Renal cortex interstitium (tissue), 11 donors: ENCODE measurements around the gene NBAS. TPM values are rescaled to one million over a fixed set of nuclear protein-coding genes. Genes with fewer than 3 reads are reported as not detected.
"Not testable (repeated sequence)": the region's sequence is repeated elsewhere in the genome, so short reads cannot be mapped to it uniquely, and the experiment has no call there.

ENCODE experiments used
- DNase-seq, 11 donors: peaks; one replicate each; pipeline ENCODE4 v3.0.0-alpha.2; 2013; ENCODE audit warnings: low read depth in 9 of 11, low spot score in 4 of 11; ENCODE audit errors: extremely low read depth in 1 of 11
- polyA plus RNA-seq, 3 donors: library from polyadenylated mRNA; unstranded; fragments of 120-200 nt; gene quantifications; one replicate each; pipeline ENCODE4 v1.2.1, GENCODE V29; 2013; ENCODE audit not compliant: insufficient read length in 3 of 3

The NBAS gene
- polyA plus RNA-seq, 3 donors = 59.1 to 68.4 (median 68.3) TPM

DNA sequence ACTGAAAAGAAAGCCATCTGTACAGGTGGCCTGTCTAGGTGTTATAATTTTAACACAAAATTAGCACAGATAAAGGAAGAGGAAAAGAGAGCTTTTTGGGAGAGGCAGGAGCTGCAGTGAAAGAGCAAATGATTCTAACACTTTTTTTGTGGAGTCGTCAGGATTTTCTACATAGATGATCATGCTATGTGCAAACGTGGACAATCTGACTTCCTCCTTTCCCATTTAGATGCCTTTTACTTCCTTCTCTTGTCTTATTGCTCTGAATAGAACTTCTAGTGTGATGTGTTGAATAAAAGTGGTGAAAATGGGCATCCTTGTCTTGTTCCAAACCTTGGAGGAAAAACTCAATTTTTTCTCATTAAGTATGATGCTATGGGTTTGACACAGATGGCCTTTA lies 334.5 kb downstream of the NBAS start:
- no peak for DNase-seq

DNA sequence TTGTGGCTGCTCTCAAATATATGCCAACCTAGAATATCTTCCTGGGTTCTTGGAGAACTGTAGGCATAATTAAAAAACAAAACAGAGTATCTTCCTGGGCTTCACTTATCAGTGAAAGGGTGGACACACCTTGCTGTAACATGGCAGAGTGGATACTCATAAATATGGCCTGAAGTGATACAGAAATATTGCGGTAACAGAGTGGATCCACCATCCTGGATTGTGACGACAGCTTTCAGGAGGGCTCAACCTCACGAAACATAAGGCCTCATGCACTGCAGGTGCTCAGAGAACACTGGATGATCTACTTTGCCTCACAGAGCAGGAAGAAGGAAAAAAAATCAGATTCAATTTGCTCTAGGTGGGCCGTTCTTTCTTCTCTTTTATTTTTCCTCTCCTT lies 336.0 kb downstream of the NBAS start:
- DNase-seq = no peak

DNA sequence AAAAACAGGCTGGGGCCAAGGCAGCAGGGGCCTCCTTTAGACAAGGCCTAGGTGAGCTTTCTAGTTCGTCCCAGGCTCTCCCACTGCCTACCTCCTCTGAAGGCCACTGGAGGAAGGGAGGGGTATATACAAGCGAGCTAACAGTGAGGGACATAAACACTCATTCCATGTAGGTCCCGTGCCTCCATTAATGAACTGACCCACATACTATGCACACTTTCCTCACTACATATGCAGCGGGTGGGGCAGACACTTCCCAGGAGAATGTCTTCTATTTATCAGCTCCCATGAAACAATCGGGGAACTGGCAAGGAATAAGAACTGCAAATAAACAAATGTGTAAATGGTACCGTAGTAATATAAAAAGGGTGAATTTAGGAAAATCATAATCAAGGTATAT lies 336.5 kb downstream of the NBAS start:
- DNase-seq = no peak

DNA sequence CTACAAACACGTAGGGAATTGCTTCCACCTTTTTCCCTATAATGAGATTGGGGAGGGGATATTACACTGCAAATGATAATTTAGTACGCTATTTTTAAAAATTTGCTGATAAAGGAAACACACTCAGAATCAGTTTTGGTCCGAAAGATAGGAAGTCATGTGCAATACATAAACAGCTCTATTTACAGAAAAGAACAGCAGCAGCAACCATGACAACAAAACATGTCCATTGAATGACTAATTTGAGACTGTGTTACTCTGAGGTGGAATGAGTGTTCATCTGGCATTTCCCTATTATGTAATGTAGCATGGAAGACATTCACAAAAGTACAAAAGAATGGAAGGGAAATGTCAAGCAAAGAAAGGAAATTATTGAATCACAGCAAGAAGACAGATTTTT lies 337.2 kb downstream of the NBAS start:
- DNase-seq = no peak

DNA sequence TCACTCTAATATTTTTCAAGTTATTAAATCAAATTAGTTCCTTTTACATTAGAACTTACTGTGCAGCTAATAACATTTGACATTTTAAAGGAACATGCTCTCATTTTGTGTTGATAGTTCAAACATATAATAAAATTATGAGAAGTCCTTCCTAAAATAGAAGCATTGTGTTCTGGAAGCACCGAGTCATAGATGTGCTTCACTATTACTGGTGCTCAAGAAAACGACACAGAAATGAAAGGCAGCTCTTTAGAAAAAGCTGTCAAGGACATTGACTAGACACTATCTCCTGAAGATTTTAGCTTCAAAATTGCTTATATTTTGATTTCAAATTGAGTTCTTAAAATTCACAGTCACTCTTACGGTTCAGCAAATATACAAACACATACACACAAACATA lies 338.3 kb downstream of the NBAS start:
- no peak for DNase-seq

DNA sequence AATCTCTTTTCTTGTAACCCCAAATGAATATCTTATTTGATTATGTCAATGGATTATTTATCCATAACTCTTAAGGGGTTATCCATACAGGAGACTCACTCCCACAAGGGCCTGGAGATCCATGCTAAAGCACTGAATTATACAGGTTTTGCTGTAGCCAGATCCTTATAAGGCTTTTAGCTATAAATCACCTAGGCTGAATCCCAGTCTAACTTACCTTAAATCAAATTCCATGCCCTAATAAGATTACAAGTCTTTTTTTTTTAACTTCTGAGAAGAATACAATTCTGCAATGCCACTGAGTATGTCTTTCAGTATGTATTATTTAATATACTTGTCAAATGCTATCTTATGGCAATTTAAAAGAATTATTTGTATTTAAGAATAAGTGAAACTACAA lies 340.5 kb downstream of the NBAS start:
- DNase-seq = no peak

DNA sequence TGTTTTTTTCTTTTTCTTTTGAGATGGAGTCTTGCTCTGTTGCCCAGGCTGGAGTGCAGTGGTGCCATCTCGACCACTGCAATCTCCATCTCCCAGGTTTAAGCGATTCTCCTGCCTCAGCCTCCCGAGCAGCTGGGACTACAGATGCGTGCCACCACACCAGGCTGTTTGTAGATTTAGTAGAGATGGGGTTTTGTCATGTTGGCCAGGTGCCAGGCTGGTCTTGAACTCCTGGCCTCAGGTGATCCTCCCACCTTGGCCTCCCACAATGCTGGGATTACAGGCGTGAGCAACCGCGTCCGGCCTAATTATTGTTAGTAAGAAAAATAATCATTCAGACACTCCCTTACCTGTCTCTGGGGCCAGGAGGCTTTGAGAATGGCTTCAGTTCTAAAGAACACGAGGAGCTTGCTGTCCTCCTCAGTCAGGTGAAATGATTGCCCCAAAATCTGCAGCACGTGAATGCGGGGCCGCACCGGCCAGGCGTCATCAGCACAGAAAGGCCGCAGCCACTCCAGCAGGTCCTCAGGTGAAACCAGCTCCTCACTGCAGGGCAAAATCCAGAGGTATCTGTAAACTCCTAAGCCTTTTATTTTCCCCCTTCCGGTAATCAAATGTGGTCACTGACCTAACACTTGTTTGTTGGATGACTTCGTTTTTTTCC lies 342.6 kb downstream of the NBAS start:
- no peak for DNase-seq

DNA sequence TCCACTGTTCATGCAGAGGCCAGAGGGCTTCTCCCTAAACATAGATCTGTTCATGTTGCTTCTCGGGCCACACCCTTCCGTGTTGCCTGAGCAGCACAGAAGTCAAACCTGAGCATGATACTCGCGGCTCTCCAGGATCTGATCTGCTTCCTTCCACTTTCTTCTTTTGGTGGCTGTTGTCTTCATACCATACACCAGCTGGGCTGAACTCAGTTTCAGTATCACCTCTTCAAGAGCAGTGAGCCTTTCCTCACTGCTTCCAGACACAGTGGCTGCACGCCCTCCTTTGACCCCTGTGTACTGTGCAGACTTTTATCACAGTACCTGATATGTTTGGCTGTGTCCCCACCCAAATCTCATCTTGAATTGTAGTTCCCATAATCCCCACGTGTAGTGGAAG lies 348.9 kb downstream of the NBAS start:
- no peak for DNase-seq

DNA sequence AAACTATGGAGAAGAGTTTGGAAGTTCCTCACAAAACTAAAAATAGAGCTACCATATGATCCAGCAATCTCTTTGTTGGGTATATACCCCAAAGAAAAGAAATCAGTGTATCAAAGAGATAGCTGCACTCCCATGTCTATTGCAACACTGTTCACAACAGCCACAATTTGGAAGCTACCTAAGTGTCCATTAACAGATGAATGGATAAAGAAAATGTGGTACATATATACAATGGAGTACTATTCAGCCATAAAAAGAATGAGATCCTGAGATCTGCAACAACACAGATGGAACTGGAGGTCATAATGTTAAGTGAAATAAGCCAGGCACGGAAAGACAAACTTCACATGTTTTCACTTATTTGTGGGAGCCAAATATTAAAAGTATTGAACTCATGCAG lies 350.6 kb downstream of the NBAS start:
- DNase-seq = not testable (repeated sequence)

DNA sequence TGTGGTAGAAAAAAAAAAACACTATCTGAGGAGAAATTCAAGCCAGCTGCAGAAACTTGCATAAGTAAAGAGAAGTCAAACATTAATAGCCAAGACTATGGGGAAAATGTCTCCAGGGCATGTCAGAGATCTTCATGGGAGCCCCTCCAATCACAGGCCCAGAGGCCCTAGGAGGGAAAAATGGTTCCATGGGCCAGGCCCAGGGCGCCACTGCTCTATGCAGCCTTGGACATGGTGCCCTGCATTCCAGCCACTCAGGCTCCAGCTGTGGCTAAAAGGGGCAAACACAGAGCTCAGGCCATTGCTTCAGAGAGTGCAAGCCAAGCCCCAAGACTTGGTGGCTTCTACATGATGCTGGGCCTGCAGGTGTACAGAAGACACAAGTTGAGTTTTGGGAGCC lies 354.7 kb downstream of the NBAS start:
- DNase-seq = no peak

DNA sequence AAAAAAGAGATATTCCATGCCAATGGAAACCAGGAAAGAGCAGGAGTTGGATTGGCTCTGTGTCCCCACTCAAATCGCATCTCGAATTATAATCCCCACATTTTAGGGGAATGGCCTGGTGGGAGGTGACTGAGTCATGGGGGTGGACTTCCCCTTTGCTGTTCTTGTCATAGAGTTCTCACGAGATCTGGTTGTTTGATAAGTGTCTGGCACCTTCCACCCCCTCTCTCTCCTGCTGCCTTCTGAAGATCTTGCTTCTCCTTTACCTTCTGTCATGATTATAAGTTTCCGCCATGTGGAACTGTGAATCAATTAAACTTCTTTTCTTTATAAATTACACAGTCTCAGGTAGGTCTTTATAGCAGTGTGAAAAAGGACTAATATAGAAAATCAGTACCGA lies 355.6 kb downstream of the NBAS start:
- no peak for DNase-seq

DNA sequence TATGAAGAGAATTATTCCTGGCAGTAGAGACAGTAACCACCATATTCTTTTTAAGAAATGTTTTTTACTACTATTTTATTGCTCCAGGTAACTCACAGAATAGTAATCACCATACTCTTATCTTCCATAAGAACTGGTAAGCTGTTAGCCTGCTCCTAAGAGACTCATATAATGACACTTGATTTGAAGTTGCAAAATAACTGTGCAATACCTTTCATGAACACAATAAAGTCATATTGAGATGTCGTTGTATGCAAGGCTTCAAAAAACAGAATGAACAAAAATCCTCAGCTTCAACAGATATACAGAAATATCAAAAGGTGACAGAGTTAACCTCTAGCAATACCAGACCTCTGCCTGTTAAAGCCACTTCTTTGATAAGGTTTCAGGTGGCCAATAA lies 360.1 kb downstream of the NBAS start:
- no peak for DNase-seq

DNA sequence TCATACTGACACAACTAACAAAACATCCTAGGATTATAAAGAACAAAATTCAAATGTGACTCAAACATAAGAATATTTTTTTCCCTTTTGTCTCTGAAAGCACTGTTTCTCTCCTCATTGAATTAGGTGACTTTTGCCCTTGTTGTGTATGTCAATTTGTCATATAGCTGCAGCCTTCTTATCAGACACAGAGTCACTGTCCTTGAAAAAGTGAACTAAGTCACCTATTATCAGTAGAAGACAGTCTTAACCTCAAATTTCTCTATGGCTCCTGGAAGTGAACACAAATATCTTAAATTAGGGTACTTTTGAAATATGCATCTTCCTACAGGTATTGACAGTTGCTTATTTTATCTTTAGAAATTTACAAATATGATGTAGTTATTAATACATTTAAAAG lies 360.6 kb downstream of the NBAS start:
- no peak for DNase-seq

DNA sequence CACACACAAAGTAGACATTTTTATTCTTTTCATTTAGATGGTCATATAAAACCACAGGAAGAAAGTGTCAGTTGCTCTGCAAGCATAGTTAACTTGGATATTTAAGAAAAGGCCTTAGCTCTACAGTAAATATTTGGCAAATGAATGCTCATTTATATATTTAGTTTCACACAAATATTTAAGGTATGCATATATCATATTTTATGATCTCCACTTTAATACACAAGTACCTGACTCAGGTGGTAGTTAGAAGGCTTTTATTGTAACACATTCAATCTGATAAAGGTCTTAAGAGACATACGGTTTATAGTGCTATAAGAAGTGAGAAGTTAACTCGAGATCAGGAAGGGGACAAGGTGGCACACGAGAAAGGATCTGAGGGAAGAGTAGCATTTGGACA lies 363.1 kb downstream of the NBAS start:
- DNase-seq = no peak

DNA sequence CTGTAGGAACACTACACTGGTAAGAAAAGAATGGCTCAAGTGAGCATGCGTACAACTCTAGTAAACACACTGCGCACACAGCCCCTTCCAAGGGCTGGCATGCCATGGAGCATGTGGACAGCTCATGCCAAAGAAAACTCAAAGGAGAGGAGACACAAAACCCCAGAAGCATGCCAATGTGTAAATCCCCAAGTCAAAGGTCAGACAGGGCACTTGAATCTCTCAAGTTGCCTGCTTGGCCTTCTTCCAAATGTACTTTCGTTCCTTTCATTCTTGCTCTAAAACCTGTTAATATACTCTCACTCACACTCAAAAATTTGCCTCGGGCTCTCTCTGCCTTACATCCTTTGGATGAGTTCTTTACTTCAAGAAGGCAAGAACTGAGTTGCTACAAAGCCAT lies 365.3 kb downstream of the NBAS start:
- no peak for DNase-seq

DNA sequence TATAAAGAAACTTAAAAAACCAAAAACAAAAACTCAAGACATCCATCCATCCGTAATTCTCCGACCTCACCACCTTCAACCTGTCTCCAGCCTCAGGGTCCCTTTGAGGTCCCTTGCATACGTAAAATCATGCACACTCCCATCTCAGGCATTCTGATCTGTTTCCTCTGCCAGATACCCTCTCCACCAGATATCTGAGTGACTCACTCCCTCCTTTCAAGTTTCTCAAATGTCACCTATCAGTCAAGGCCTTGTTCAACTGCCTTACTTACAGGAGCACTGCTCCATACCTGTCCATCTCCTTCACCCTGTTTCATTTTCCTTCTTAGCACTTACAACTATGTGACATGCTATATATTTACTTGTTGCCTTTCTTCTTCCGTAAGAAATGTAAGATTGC lies 369.3 kb downstream of the NBAS start:
- no peak for DNase-seq

DNA sequence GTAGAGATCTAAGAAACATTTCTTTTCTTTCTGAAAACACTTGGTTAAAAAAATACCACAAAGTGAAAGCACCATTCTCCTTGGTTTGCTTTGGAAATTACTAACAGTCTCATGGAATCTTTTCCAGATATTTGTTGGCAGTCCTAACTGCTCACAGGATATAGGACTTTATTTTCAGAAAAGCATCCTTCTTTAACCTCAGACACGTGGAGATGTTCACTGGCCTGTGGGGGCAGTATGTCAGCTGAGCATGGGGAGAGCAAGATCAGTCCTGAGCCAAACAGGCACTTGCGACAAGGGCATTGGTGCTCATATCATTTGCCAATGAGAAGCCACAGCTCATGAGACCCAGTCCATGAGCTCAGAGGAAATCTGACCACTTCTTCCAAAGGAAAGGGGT lies 371.9 kb downstream of the NBAS start:
- no peak for DNase-seq

DNA sequence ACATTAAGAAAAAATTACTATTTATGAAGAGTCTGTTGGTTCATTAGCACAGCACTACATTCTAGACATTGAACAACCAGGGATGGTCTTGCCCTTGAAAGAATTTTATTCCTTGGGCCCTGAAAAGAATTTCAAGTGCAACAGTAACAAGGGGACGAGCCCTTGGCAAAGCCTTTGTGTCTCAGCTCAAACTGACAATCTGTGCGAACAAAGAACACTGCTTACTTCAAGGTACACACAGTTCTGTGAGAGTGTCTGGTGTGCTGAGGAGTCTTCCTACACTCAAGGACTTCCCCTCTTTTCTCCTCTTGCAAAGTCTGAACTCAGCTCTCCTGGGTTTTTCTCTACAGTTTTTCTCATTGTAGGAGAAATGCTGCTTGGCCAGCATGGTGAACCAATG lies 373.4 kb downstream of the NBAS start:
- no peak for DNase-seq

DNA sequence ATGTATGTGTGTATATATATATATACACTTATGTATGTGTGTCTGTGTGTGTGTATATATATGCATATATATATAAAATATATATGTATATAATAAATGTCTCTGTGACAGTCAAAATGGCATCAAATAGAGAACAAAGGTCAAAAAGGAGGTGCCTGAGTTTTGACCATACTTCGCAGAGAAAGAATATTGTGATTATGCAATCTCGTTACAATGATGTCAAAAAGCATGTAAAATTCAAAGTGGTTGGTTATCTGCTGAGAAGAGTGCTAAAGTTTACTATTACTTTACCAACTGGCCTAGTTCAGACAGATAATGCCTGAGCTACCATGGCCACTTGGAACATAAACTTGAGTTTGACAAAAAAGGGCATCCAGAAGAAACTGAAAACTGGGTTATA lies 375.0 kb downstream of the NBAS start:
- no peak for DNase-seq

DNA sequence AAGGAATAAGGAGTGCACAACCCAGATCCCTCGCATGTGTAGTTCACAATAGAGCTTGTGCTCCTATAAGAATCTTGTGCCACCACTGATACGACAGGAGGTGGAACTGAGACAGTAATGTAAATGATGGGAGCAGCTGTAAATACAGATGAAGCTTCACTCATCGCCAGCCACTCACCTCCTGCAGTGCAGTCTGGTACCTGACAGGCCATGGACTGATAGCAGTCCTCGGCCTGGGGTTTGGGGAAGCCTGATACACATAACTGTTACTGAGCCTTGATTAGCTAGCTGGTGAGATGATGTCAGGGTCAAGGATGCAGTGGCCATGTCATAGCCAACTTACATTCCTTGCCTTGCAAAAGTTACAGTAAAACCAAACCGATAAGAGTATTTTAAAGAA lies 376.6 kb downstream of the NBAS start:
- DNase-seq = no peak

DNA sequence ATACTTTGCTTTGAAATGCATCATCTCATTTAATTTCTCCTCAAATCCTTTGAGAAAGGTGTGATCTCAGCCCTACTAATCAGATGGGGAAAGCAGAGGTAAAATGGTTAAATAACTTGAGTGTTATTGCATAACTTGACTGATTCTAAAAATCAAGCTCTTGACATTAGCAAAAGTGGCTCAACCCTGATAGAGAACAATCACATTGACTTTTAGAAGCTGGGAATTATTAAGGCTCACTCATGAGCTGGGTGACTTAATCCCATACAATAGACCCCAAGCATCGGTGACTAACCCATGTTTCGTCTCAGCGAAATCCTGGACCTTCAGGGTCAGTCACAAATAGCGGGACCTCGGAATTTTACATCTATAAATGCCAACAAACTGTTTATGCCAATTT lies 378.9 kb downstream of the NBAS start:
- DNase-seq = no peak
